ENCODE measurements around the gene CNOT4. TPM values are rescaled to one million over a fixed set of nuclear protein-coding genes. Genes with fewer than 3 reads are reported as not detected.

Gene CNOT4
- total RNA-seq, 1 experiment from 2014 or later, result 16.6 TPM

- H3K4me1 ChIP-seq (ENCODE audit: control insufficient read depth in 1 of 2, insufficient read depth in 2 of 2, low read length in 2 of 2), result no peaks in the 10 kb centered on the region
- POLR2A ChIA-PET, result no interaction called here
- no peaks in the 10 kb centered on the region for H3K79me2 ChIP-seq (ENCODE audit: insufficient read depth, low read length)
- H3K9me2 ChIP-seq (ENCODE audit: insufficient read depth), result no peaks in the 10 kb centered on the region
- no peaks in the 10 kb centered on the region for H4K20me1 ChIP-seq (ENCODE audit: insufficient read depth)
- no peaks in the 10 kb centered on the region for H3K36me3 ChIP-seq (ENCODE audit: control insufficient read depth in 1 of 2, insufficient read depth in 2 of 2, low read length in 2 of 2)
- DNase-seq (ENCODE audit: low read depth, low spot score) (no peak), ATAC-seq (no peak)
- no peak for TF ChIP-seq FOSL1 (IDR thresholded peaks at IDR 0.05; ENCODE audit: low read depth)
- TF ChIP-seq EZH2 (IDR thresholded peaks at IDR 0.05), result no peak
- TF ChIP-seq RAD21 (IDR thresholded peaks at IDR 0.05; ENCODE audit: low read depth), result no peak
- no peak for TF ChIP-seq MAX (IDR thresholded peaks at IDR 0.05)
- no peak for TF ChIP-seq ZFX (IDR thresholded peaks at IDR 0.05)
- TF ChIP-seq YY1 (IDR thresholded peaks at IDR 0.05; ENCODE audit: extremely low read depth, insufficient replicate concordance, low read depth, low read length), result no peak
- TF ChIP-seq ATF3 (IDR thresholded peaks at IDR 0.05), result no peak
- no peak for TF ChIP-seq JUND (IDR thresholded peaks at IDR 0.05)
- no peak for TF ChIP-seq POLR2A (IDR thresholded peaks at IDR 0.05; ENCODE audit: borderline replicate concordance, extremely low read depth, insufficient read depth, insufficient read length)
- TF ChIP-seq SP1 (IDR thresholded peaks at IDR 0.05; ENCODE audit: low read depth), result no peak
- TF ChIP-seq REST (IDR thresholded peaks at IDR 0.05; ENCODE audit: low read depth), result no peak
- no peak for TF ChIP-seq EZH2phosphoT487 (IDR thresholded peaks at IDR 0.05; ENCODE audit: borderline replicate concordance)
- TF ChIP-seq ZBTB33 (IDR thresholded peaks at IDR 0.05; ENCODE audit: extremely low read depth, insufficient replicate concordance, low read length), result no peak
- no peak for TF ChIP-seq CTCF (IDR thresholded peaks at IDR 0.05 in 2 of 3, conservative IDR thresholded peaks at IDR 0.05 in 1 of 3; ENCODE audit: borderline replicate concordance in 1 of 3, insufficient read depth in 1 of 3, low read depth in 2 of 3, low read length in 2 of 3)
- no peak for TF ChIP-seq TCF7L2 (IDR thresholded peaks at IDR 0.05; ENCODE audit: borderline replicate concordance, extremely low read depth, insufficient read depth, insufficient read length)
- TF ChIP-seq CBX3 (IDR thresholded peaks at IDR 0.05; ENCODE audit: low read depth), result no peak
- TF ChIP-seq SRF (IDR thresholded peaks at IDR 0.05; ENCODE audit: low read depth), result no peak
- TF ChIP-seq ELF1 (IDR thresholded peaks at IDR 0.05; ENCODE audit: borderline replicate concordance, low read depth), result no peak
- TF ChIP-seq CEBPB (IDR thresholded peaks at IDR 0.05; ENCODE audit: low read depth), result no peak
- H3K4me3 ChIP-seq (replicated peaks in 1 of 2; ENCODE audit: low read depth in 1 of 2, low read length in 2 of 2), result no peak overlapping the region
- no TSS peak for BruUV-seq (replicated peaks)
- RAD21 ChIA-PET (ENCODE audit: low non-redundant PET in 1 of 2, low total read pairs in 2 of 2, uncharacterized antibody in 2 of 2, unreplicated experiment in 2 of 2), result no interaction called here
- intact Hi-C loops (cut with micrococcal nuclease), result loop anchor here (2.0 to 10.0 kb wide), 2 partner anchors 59 to 639 kb away; no protein-coding TSS in a partner anchor
- H3K9ac ChIP-seq (ENCODE audit: low read length), result no peak overlapping the region
- no peaks in the 10 kb centered on the region for H3K27me3 ChIP-seq (ENCODE audit: insufficient read depth, low read length)
- no peak overlapping the region for H2AFZ ChIP-seq (ENCODE audit: low read depth, low read length, poor library complexity, severe bottlenecking)
- H3K4me2 ChIP-seq (ENCODE audit: low read length), result no peak overlapping the region
- no peaks in the 10 kb centered on the region for H3K9me3 ChIP-seq (ENCODE audit: control insufficient read depth in 1 of 2, insufficient read depth in 1 of 2, low read depth in 1 of 2, low read length in 2 of 2)
- H3K27ac ChIP-seq (ENCODE audit: low read depth, low read length), result no peak overlapping the region
- CTCF ChIA-PET, result interaction anchor here (3.2 kb wide), 1 partner anchor 53 kb away, joined by 77 read pairs; no protein-coding TSS in a partner anchor
These were observed 176.0 kb downstream of the CNOT4 start for GRCh38 chr7:135333946-135334345.
